HL-60/S4 treated with retinoic acid at 250 ng/mL for 4 days and 3 days (cell line): ENCODE data around the gene NABP2.
"Not testable (repeated sequence)": the region's sequence is repeated elsewhere in the genome, so short reads cannot be mapped to it uniquely, and the experiment has no call there.

Source experiments
- in situ Hi-C: fragments of 300-500 bp; cut with MboI; formaldehyde crosslinking; loops from 2 replicates; pipeline ENCODE4 v1.7.0; 2022; ENCODE audit warnings: low sequenced_read_pairs

The NABP2 gene

DNA sequence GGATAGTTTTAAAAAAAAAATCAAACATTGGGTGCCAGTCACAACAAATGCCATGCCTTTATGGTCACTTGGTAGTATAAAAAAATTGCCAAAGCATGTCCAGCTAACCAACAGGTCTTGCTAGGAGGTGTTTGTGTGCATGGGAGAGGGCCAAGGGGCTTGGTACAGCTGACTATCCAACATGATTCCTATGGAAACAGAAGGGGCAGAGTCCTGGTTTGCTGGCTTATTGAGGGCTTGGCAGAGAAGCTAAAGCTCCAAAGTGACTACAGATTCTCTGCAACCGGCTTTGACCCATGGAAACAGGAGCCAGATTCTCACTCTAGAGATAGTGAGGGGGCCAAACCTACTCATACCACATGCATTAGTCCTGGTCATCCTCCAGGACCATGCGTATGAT is 48.3 kb downstream of the NABP2 start:
- in situ Hi-C loops, result not testable (repeated sequence)

- in situ Hi-C loops, result no loop called here
Measured at GRCh38 chr12:56274299-56274698, 50.2 kb downstream of the NABP2 start.

GRCh38 chr12:56278905-56279304 is 54.8 kb downstream of the NABP2 start:
- in situ Hi-C loops, result no loop called here
